H1 (cell line): ENCODE results near the gene OR52E5. TPM values are rescaled to one million over a fixed set of nuclear protein-coding genes. Genes with fewer than 3 reads are reported as not detected.

Experiments
- CTCF ChIA-PET: fragments of 300-600 bp; sonication (Branson Sonifier 250); formaldehyde crosslinking; loops from one replicate; lab custom pipeline; 2021; ENCODE audit not compliant: partially characterized antibody; lab: Charles Lee
- POLR2A ChIA-PET: fragments of 300-600 bp; sonication (Branson Sonifier 250); formaldehyde crosslinking; loops from one replicate; lab custom pipeline; 2021; ENCODE audit warnings: inconsistent platforms; ENCODE audit not compliant: partially characterized antibody; lab: Charles Lee
- DNase-seq, 2 experiments: peaks; one replicate each; pipeline versions ENCODE4 v3.0.0 to v3.0.0-alpha.2; 2010 to 2022; ENCODE audit warnings: low spot score in 2 of 2, low read depth in 1 of 2, mixed read lengths in 1 of 2
- FAIRE-seq: peaks from 2 replicates; lab custom pipeline; 2011; peaks lifted over from hg19 to GRCh38; lab: Jason Lieb, UNC
- H2AFZ ChIP-seq: 2 replicates; pipeline ENCODE4 v1.8.1; 2012; ENCODE audit warnings: low read length, inconsistent platforms
- H2AK5ac ChIP-seq: 2 replicates; pipeline ENCODE4 v1.6.1; 2013; ENCODE audit warnings: low read depth, low read length
- H2BK120ac ChIP-seq: replicated peaks from 2 replicates; pipeline ENCODE3; 2013; ENCODE audit warnings: low read depth, low read length, inconsistent platforms
- H2BK12ac ChIP-seq: 2 replicates; pipeline ENCODE4 v1.6.1; 2013; ENCODE audit warnings: low read depth, low read length
- H2BK15ac ChIP-seq: 2 replicates; pipeline ENCODE4 v1.6.1; 2013; ENCODE audit warnings: low read length
- H2BK20ac ChIP-seq: 2 replicates; pipeline ENCODE4 v1.6.1; 2013; ENCODE audit warnings: low read length
- H2BK5ac ChIP-seq: 2 replicates; pipeline ENCODE4 v1.6.1; 2013; ENCODE audit warnings: low read depth, low read length
- H3K14ac ChIP-seq: 2 replicates; pipeline ENCODE4 v1.6.1; 2013; ENCODE audit warnings: inconsistent platforms; ENCODE audit not compliant: insufficient read length
- H3K18ac ChIP-seq: 2 replicates; pipeline ENCODE4 v1.6.1; 2013; ENCODE audit warnings: low read length; ENCODE audit errors: extremely low read depth
- H3K23ac ChIP-seq: 2 replicates; pipeline ENCODE4 v1.6.1; 2013; ENCODE audit warnings: inconsistent platforms; ENCODE audit not compliant: insufficient read length
- H3K23me2 ChIP-seq: 2 replicates; pipeline ENCODE4 v1.6.1; 2013; ENCODE audit warnings: low read depth, low read length
- H3K27ac ChIP-seq: 2 replicates; pipeline ENCODE4 v1.6.1; 2011; ENCODE audit warnings: low read depth, low read length, inconsistent platforms
- H3K27me3 ChIP-seq, 4 experiments: replicated peaks in 1 of 4; 1 replicate in 1 of 4; 2 replicates in 3 of 4; pipeline versions ENCODE4 v1.6.1 to v1.8.1; 2011 to 2013; ENCODE audit warnings: low read length in 3 of 4, mild to moderate bottlenecking in 3 of 4, inconsistent platforms in 2 of 4, mixed read lengths in 2 of 4, moderate library complexity in 1 of 4; ENCODE audit not compliant: control insufficient read depth in 3 of 4, insufficient read depth in 3 of 4; ENCODE audit errors: extremely low read depth in 1 of 4
- H3K36me3 ChIP-seq, 4 experiments: 2 replicates each; pipeline versions ENCODE4 v1.6.1 to v1.8.1; 2011 to 2013; ENCODE audit warnings: mild to moderate bottlenecking in 4 of 4, low read length in 3 of 4, moderate library complexity in 2 of 4, control low read depth in 1 of 4, inconsistent platforms in 1 of 4; ENCODE audit not compliant: insufficient read depth in 4 of 4, control insufficient read depth in 2 of 4
- H3K4ac ChIP-seq: replicated peaks from 2 replicates; pipeline ENCODE3; 2013; ENCODE audit warnings: low read length, low read depth, mixed read lengths, inconsistent platforms; ENCODE audit not compliant: insufficient read length
- H3K4me1 ChIP-seq, 4 experiments: replicated peaks in 1 of 4; 1 replicate in 1 of 4; 2 replicates in 3 of 4; pipeline versions ENCODE4 v1.6.1 to v1.8.1; 2011 to 2013; ENCODE audit warnings: low read length in 3 of 4, inconsistent platforms in 2 of 4, mixed read lengths in 1 of 4; ENCODE audit not compliant: insufficient read depth in 4 of 4, control insufficient read depth in 3 of 4
- H3K4me2 ChIP-seq, 2 experiments: 2 replicates each; pipeline versions ENCODE4 v1.6.1 to v1.8.1; 2011 to 2013; ENCODE audit warnings: low read depth in 2 of 2, low read length in 2 of 2, control low read depth in 1 of 2, inconsistent platforms in 1 of 2, mild to moderate bottlenecking in 1 of 2; ENCODE audit not compliant: insufficient read depth in 1 of 2
- H3K4me3 ChIP-seq, 4 experiments: fragments of 200-600, 300-600 bp in 1 of 4; sonication (generic), shearing (Covaris generic), sonication (Bioruptor Twin) in 1 of 4; 2 replicates each; pipeline versions ENCODE4 v1.5.1 to v1.8.1; 2011 to 2016; ENCODE audit warnings: low read length in 4 of 4, low read depth in 3 of 4, control low read depth in 2 of 4, inconsistent platforms in 2 of 4, mild to moderate bottlenecking in 2 of 4, mixed read lengths in 1 of 4, moderate library complexity in 1 of 4; ENCODE audit not compliant: insufficient read depth in 2 of 4; ENCODE audit errors: extremely low read depth in 1 of 4
- H3K56ac ChIP-seq: replicated peaks from 2 replicates; pipeline ENCODE3; 2013; ENCODE audit warnings: low read depth, mild to moderate bottlenecking, mixed read lengths, low read length, inconsistent platforms; ENCODE audit not compliant: insufficient read length
- H3K79me1 ChIP-seq: 2 replicates; pipeline ENCODE4 v1.6.1; 2013; ENCODE audit warnings: low read depth, low read length, control low read depth
- H3K79me2 ChIP-seq, 2 experiments: 2 replicates each; pipeline versions ENCODE4 v1.6.1 to v1.8.1; 2012 to 2013; ENCODE audit warnings: low read length in 2 of 2, mild to moderate bottlenecking in 2 of 2, inconsistent platforms in 1 of 2; ENCODE audit not compliant: insufficient read depth in 2 of 2, control insufficient read depth in 1 of 2
- H3K9ac ChIP-seq, 4 experiments: replicated peaks in 1 of 4; 1 replicate in 1 of 4; 2 replicates in 3 of 4; pipeline versions ENCODE4 v1.6.1 to v1.8.1; 2011 to 2013; ENCODE audit warnings: low read depth in 3 of 4, low read length in 3 of 4, control low read depth in 2 of 4, mild to moderate bottlenecking in 2 of 4, moderate library complexity in 2 of 4, inconsistent platforms in 1 of 4; ENCODE audit errors: extremely low read depth in 1 of 4
- H3K9me3 ChIP-seq, 2 experiments: 2 replicates each; pipeline versions ENCODE4 v1.6.1 to v1.8.1; 2012 to 2013; ENCODE audit warnings: mild to moderate bottlenecking in 2 of 2, moderate library complexity in 2 of 2, control low read depth in 1 of 2, inconsistent platforms in 1 of 2, low read depth in 1 of 2, low read length in 1 of 2, mixed read lengths in 1 of 2; ENCODE audit not compliant: insufficient read depth in 2 of 2
- H4K20me1 ChIP-seq, 2 experiments: replicated peaks in 1 of 2; 2 replicates each; pipeline versions ENCODE3 to v1.8.1; 2011 to 2013; ENCODE audit warnings: inconsistent platforms in 2 of 2, low read length in 2 of 2, mild to moderate bottlenecking in 1 of 2; ENCODE audit not compliant: insufficient read depth in 2 of 2, control insufficient read depth in 1 of 2
- H4K5ac ChIP-seq: 2 replicates; pipeline ENCODE4 v1.6.1; 2013; ENCODE audit warnings: low read length, low read depth, mixed read lengths, inconsistent platforms; ENCODE audit not compliant: insufficient read length
- H4K8ac ChIP-seq: 2 replicates; pipeline ENCODE4 v1.8.0; 2013; ENCODE audit warnings: mild to moderate bottlenecking, moderate library complexity, low read length, inconsistent platforms; ENCODE audit not compliant: insufficient read depth; ENCODE audit errors: extremely low read depth
- H4K91ac ChIP-seq: replicated peaks from 2 replicates; pipeline ENCODE3; 2013; ENCODE audit warnings: low read length, mixed read lengths, inconsistent platforms; ENCODE audit not compliant: insufficient read length
- BACH1 ChIP-seq: IDR thresholded peaks from 2 replicates; pipeline ENCODE4 v1.6.1; 2012; ENCODE audit warnings: low read length, improper control_type of control experiment
- CHD2 ChIP-seq: IDR thresholded peaks from 2 replicates; pipeline ENCODE4 v1.6.1; 2012; ENCODE audit warnings: low read length, improper control_type of control experiment
- CREB1 ChIP-seq: IDR thresholded peaks from 2 replicates; pipeline ENCODE4 v1.6.1; 2012; ENCODE audit warnings: inconsistent platforms
- EP300 ChIP-seq, 2 experiments: IDR thresholded peaks; 1 replicate in 1 of 2; 2 replicates in 1 of 2; pipeline ENCODE4 v1.6.1; 2011 to 2012; ENCODE audit warnings: low read depth in 2 of 2, low read length in 2 of 2, mild to moderate bottlenecking in 2 of 2, borderline replicate concordance in 1 of 2, inconsistent platforms in 1 of 2, moderate library complexity in 1 of 2
- GABPA ChIP-seq: IDR thresholded peaks from 2 replicates; pipeline ENCODE4 v1.6.1; 2011; ENCODE audit warnings: mild to moderate bottlenecking, low read length, moderate library complexity, borderline replicate concordance; ENCODE audit not compliant: insufficient read depth
- HDAC6 ChIP-seq: IDR thresholded peaks from one replicate; pipeline ENCODE4 v1.7.1; 2012; ENCODE audit warnings: low read depth, mild to moderate bottlenecking, inconsistent platforms, low read length, moderate library complexity
- JUND ChIP-seq: IDR thresholded peaks from 2 replicates; pipeline ENCODE4 v1.6.1; 2011; ENCODE audit warnings: mild to moderate bottlenecking, improper control_type of control experiment, low read length
- MAFK ChIP-seq: IDR thresholded peaks from 2 replicates; pipeline ENCODE4 v1.6.1; 2012; ENCODE audit warnings: low read depth, mild to moderate bottlenecking, improper control_type of control experiment, low read length
- POLR2A ChIP-seq, 2 experiments: IDR thresholded peaks; 1 replicate in 1 of 2; 2 replicates in 1 of 2; pipeline ENCODE4 v1.6.1; 2011; ENCODE audit warnings: low read depth in 2 of 2, low read length in 2 of 2, mild to moderate bottlenecking in 2 of 2; ENCODE audit errors: control extremely low read depth in 1 of 2
- SP4 ChIP-seq: IDR thresholded peaks from 2 replicates; pipeline ENCODE4 v1.6.1; 2012; ENCODE audit warnings: low read length, inconsistent platforms
- WGBS, 2 experiments: shearing (Covaris generic) in 1 of 2; methylation state at CpG; one replicate each; pipeline versions ENCODE4 v1.1.6 to v1.1.7; 2013 to 2015; ENCODE audit warnings: low lambda C conversion rate in 2 of 2, mixed read lengths in 2 of 2, inconsistent platforms in 1 of 2, low coverage in 1 of 2, missing lambda C conversion rate in 1 of 2; ENCODE audit not compliant: insufficient replicate concordance in 2 of 2, insufficient coverage in 1 of 2, insufficient read length in 1 of 2; ENCODE audit errors: extremely low coverage in 1 of 2, missing lambda C conversion rate in 1 of 2; 5-methylcytosine and 5-hydroxymethylcytosine counted together
- polyA plus RNA-seq, 7 experiments: library from polyadenylated mRNA; depleted of rRNA in 3 of 7; stranded (reverse) in 5 of 7; unstranded in 2 of 7; fragments of >200 nt in 5 of 7; fragments of 200-250 nt in 2 of 7; gene quantifications; 1 replicate in 5 of 7; 2 replicates in 1 of 7; 4 replicates in 1 of 7; pipeline versions ENCODE4 v1.2.1 to v1.2.3, GENCODE V29; 2011 to 2013; ENCODE audit warnings: missing spikeins in 2 of 7, mixed read lengths in 2 of 7
- total RNA-seq: library from RNA; stranded (reverse); fragmentation: NEBNext Ultra II Directional; extraction: Animal tissue kit (Norgen Biotek cat#: 25700); gene quantifications from 2 replicates; pipeline ENCODE4 v1.2.1, GENCODE V29; 2021

Gene OR52E5
- total and polyA plus RNA-seq, 2 of the 8 experiments (the other 6 are each of a cell fraction or from before 2014, with no cell fraction given): not detected

DNA sequence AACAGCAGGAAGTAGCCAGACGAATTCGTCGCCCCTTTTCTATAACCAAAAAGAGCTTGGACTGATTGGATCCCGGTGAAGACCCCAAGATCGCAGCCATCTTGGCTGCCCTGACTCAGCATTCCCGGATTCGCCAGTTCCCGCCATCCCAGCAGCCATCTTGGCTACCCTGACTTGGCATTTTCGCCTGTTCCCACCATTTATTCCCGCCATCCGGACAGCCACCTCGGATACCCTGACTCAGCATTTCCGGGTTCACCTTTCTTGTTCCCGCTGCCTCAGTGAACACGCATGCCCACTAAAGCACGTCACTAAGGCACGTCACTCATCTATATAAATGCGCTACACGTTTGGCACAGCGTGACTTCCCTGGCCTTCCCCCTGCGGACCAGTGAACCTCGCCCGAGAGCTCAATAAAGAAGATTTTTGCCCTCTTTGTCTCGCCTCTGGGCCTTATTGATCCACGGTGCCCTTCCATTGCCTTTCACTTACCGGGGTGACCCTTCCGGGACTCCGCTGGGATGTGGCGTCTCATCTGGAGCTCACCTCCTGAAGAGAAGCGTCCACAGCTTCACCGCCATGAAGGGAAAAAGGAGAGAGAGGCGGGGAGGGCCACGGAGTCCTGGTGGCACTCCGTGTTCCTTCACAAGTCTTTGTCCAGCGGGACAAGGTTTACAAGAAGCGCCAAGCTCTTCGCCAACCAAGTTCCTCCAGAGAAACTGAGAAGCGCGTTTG lies 45.0 kb downstream of the OR52E5 start:
- WGBS, 2 experiments: 96% methylated on average over 39 of the region's 39 CpGs; no CpG with 5 or more reads in 1 of the 2 experiments
- no peak overlapping the region for H2BK20ac ChIP-seq
- CTCF ChIA-PET: interaction anchor here (1.6 to 1.7 kb wide), 2 partner anchors 15 to 54 kb away, joined by 4 to 6 read pairs; no protein-coding TSS in a partner anchor

More for the DNA sequence above, 45.0 kb downstream of the OR52E5 start:
- no peak overlapping the region for H3K4me3 ChIP-seq
- FAIRE-seq (no peak), DNase-seq (no peak)
- no peak overlapping the region for H3K14ac ChIP-seq
- no peaks in the 10 kb centered on the region for H3K23me2 ChIP-seq
- no peaks in the 10 kb centered on the region for H4K20me1 ChIP-seq
- no peak overlapping the region for H3K4me2 ChIP-seq
- no peak overlapping the region for H2BK120ac ChIP-seq
- H3K56ac ChIP-seq: no peak overlapping the region
- POLR2A ChIA-PET: no interaction called here
- no peak for TF ChIP-seq POLR2A (IDR thresholded peaks at IDR 0.05; ENCODE audit: control extremely low read depth in 1 of 2, low read depth in 2 of 2, low read length in 2 of 2)
- no peak for TF ChIP-seq SP4
- no peak for TF ChIP-seq JUND
- TF ChIP-seq CHD2: no peak
- no peak for TF ChIP-seq EP300 (IDR thresholded peaks at IDR 0.05; ENCODE audit: borderline replicate concordance in 1 of 2, low read depth in 2 of 2, low read length in 2 of 2)
- TF ChIP-seq BACH1: peak; percentile 82; the same call in 1 of the 2 replicates
- TF ChIP-seq HDAC6: no peak
- peak; percentile 51; the same call in 1 of the 2 replicates for TF ChIP-seq MAFK
- no peak for TF ChIP-seq GABPA
- no peak for TF ChIP-seq CREB1
- H3K9me3 ChIP-seq: no peaks in the 10 kb centered on the region; a peak in 1 of 4 replicates
- no peaks in the 10 kb centered on the region for H3K36me3 ChIP-seq
- no peaks in the 10 kb centered on the region for H3K79me2 ChIP-seq
- H2AK5ac ChIP-seq: no peak overlapping the region
- H3K79me1 ChIP-seq: no peaks in the 10 kb centered on the region
- H3K27me3 ChIP-seq: no peaks in the 10 kb centered on the region
- no peak overlapping the region for H4K8ac ChIP-seq
- H3K18ac ChIP-seq: no peak overlapping the region
- H2BK5ac ChIP-seq: no peak overlapping the region
- no peaks in the 10 kb centered on the region for H3K4me1 ChIP-seq
- no peak overlapping the region for H3K9ac ChIP-seq
- no peak overlapping the region for H3K27ac ChIP-seq
- no peak overlapping the region for H3K23ac ChIP-seq
- no peak overlapping the region for H2BK12ac ChIP-seq
- no peak overlapping the region for H2BK15ac ChIP-seq
- H4K5ac ChIP-seq: no peak overlapping the region
- H4K91ac ChIP-seq: no peak overlapping the region
- H3K4ac ChIP-seq: no peak overlapping the region
- H2AFZ ChIP-seq: no peak overlapping the region
